Myocyte (in vitro differentiated cells): Measurements from ENCODE around the gene CCDC192. TPM values are rescaled to one million over a fixed set of nuclear protein-coding genes. Genes with fewer than 3 reads are reported as not detected.

Source experiments
- DNase-seq: peaks from one replicate; pipeline ENCODE4 v3.0.0-alpha.2; 2012; ENCODE audit warnings: low read depth
- total RNA-seq: library from RNA; depleted of rRNA; stranded (reverse); fragments of >200 nt; gene quantifications from 2 replicates; pipeline ENCODE4 v1.2.3, GENCODE V29; 2014

CCDC192 gene
- total RNA-seq, 1 donor from 2014 or later, result not detected

- DNase-seq, result no peak
Observed at GRCh38 chr5:127872494-127872893, 169.3 kb downstream of the CCDC192 start.

- peak; percentile 72 for DNase-seq
Observed at GRCh38 chr5:127875235-127876021, 172.2 kb downstream of the CCDC192 start.

- peak; percentile 42 for DNase-seq
Observed at GRCh38 chr5:127876384-127876783, 173.2 kb downstream of the CCDC192 start.

GRCh38 chr5:127878174-127878750 lies 175.1 kb downstream of the CCDC192 start:
- peak; percentile 73 for DNase-seq

- DNase-seq, result no peak
Observed at GRCh38 chr5:127884416-127884815, 181.2 kb downstream of the CCDC192 start.

DNA sequence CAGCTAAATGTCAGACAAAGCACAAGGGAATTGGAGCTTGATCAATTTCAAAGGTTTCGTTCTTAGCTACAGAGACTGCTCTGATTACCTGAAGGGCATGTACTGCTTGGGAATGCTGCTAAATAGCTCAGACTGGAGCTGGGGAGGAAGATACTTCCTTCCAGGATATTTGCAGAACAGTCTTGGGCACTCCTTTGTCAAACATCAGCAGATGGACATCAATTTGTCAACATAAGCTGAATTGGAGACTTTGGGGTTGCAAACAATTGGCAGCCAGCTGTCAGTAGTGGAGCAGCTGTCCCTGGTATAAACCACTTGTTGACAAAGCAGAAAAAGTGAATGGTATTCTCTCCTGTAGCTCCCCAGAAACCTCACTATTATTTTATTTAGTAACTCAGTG lies 182.0 kb downstream of the CCDC192 start:
- peak; percentile 95 for DNase-seq

DNA sequence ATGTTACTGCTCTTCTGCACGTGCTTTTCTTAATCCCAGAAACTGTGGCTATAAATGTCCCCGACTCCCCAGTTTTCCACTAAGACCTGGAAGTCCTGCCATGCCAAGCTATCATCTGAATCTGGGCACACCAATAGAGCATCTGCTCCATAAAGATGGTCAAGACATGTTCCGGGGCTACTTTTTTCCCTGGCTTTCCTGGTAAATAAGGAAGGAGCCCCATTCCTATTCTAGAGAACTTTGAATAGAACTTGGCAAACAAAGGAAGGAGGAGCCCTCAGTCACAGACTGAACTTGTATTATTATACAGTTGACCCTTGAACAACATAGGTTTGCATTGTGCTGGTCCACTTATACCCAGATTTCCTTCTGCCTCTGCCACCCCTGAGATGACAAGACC lies 182.9 kb downstream of the CCDC192 start:
- peak; percentile 39 for DNase-seq

- DNase-seq, result peak; percentile 54
Observed at GRCh38 chr5:127887282-127887681, 184.1 kb downstream of the CCDC192 start.

DNA sequence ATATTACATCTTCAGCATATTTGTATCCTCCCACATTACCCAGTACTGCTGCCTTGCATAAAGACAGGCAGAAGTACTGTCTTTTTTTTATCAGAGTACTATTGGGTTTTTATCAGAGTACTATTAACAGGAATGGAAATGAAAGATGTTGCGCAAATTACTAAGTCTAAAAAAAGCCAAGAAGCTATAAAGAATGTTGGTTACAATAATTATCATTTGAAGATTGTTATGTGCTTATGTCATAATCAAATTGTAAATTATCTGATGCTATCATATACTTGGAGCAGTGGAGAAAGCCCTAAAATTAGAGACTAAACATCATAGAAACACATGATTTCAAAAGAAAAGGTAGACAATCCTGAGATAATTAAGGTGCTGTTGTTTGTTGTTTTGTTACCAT lies 188.8 kb downstream of the CCDC192 start:
- DNase-seq, result no peak

DNA sequence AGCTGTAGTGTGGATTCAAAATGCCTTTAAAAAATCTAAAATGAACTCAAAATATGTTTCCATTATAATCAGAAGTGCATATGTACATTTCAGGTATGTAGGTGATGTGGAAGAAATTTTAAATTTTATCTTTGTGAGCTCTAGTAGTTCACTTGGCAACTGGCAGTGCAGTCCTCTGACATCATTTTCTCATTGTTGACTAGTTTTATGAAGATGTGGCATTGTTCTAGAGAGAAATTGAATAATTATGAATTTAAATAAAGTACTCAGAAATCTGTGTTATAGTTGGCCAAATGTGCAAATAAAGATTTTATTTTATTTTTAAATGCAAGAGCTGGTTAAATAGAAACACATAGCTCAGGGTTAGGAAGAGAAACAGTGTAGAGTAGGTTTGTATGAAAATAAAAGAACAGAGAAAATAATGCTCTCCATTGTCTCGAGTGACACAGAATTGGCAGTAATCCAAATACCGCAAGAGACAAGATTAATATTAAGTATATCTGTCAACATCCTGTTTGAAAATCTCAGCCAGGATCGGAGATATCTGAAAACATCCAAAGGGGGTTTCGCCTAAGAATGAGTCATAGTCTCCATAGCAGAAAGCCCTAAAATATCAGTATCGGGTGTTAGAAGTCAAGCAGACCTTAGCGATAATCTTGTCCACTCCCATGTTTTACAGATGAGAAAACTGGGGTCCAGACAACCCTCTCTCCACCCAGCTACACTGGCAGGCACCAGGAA lies 189.4 kb downstream of the CCDC192 start:
- DNase-seq, result peak; percentile 81

DNA sequence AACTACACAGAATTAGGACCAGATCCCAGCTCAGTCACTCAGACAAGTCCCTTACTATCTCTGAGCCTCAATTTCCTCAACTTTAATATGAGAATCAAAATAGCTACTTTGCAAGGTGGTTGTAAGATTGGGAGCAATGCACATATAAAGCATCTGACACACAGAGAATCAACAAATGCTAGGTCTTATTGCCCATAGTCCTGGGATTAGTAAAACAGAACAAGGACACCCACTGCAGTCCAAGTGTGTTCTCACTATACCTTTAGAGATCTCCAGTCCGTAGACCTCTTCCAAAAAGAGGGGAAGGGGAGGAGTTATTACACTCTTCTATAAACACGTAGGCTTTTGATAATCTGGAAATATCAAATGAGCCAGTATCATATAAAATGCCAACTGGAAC lies 190.0 kb downstream of the CCDC192 start:
- DNase-seq, result no peak

DNA sequence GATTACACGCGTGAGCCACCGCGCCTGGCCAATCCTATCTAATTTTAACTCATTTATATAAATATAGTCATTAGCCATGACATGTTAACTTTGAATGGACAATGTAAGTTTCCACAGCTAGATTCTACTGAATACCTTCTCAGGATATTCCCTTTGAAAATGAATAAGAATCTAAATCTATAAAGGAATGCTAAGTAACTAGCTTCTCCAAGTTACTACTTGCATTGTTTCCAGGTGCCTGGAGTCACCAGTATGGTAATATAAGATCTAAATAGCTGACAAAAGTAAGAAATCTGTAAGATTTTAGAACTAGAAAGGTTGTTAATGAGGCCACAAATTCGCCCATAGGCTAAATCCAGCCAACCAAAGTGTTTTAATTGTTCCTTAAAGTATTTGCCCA lies 191.3 kb downstream of the CCDC192 start:
- no peak for DNase-seq

GRCh38 chr5:127898551-127899213 lies 195.5 kb downstream of the CCDC192 start:
- no peak for DNase-seq

- DNase-seq, result no peak
Observed at GRCh38 chr5:127899214-127899610, 196.0 kb downstream of the CCDC192 start.

DNA sequence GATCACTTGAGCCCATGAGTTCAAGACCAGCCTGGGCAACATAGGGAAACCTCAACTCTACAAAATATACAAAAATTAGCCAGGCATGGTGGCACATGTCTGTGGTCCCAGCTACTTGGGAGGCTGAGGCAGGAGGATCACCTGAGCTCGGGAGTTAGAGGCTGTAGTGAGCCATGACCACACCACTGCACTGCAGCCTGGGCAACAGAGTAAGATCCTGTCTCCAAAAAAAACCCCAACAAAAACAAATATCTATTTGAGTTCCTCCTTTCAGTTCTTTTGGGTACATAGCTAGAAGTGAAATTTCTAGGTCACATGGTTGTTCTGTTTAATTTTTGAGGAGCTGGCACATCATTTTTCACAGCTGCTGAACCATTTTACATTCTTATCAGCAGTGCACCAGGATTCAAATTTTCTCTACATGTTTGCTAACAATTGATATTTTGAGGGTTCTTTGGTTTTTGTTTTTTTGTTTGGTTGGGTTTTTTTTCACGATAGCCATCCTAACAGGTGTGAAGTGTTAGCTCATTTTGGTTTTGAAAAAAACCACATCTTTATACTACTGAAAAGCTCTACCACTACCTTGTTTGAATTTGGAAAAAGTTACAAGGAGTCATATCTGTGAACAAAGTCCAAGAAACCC lies 203.5 kb downstream of the CCDC192 start:
- DNase-seq, result no peak

DNA sequence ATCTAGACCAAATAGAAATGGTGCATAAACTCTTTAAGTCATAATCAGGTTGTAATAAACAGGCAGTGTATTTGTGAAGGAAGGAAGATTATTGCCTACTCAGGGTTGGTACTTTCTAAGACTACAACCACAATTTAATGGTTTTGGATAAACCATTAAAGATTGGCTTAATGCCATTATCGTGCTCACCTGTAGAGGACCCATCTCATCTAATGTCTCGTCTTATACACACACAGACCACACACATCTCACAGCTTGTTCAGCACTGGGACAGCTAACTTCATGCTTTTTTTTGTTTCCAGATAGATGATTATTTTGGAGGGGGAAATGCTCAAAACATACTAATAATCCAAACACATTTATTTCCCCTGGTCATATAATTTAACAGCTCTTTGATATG lies 204.7 kb downstream of the CCDC192 start:
- no peak for DNase-seq

- no peak for DNase-seq
Observed at GRCh38 chr5:127909066-127909465, 205.9 kb downstream of the CCDC192 start.

DNA sequence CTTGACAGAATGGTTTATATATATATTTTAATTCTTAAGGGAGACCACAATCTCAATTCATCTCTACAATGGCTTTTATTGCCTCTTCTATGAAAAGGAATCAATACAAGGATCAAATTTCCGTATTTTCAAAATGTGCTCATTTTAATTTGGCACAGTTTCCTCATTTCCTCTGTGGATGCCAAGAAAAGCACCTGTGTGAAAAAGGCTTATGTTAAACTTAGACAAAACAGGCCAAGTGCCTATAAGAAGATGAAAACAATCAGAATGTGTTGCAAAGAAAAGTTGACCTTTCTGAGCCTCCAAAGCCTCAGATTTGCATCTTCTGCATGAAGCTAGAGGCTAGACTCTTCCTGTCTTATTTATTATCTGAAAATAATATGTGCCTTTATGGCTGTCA lies 206.6 kb downstream of the CCDC192 start:
- DNase-seq, result no peak

DNA sequence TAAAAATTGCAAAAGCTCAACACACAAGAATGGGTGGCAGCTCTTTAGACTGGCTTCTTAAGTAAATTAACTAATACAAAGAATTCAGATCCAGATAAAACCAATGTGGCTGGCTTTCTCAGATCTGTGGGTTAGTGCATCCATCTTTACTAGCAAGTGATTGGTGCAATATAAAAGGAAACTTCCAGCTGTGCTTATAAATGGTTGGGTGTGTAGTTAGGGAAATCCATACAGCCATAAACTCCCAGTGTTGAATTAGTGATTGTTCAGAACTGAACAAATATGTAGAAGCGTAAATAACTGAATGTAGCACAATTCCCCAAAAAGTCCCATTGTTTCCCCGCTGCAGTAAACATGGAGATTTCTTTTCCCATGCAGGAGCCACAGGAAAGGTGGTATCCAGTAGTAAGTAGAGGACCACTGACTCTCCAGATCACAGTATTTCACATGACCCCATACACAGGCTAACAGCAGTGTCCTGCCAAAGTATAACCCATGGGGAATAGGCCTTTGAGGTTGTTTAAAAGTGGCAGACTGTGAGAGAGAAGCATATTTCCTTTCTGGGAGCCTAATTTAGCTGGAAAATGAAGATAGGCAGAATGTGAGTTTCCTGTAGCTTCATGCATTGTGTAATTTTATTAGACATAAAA lies 207.2 kb downstream of the CCDC192 start:
- DNase-seq, result no peak

DNA sequence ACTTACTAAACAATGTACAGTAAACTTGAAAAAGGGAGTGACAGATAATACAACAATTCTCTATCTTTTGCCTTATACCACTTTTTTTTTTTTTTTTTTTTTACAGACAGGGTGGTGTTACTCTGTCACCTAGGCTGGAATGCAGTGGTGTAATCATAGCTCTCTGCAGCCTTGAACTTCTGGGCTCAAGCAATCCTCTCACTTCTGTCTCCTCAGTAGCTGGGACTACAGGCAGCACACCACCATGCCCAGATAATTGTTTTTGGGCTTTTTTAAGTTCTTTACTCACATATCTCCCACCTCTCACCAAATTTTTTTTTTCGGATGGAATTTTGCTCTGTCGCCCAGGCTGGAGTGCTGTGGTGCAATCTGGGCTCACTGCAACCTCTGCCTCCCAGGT lies 208.4 kb downstream of the CCDC192 start:
- no peak for DNase-seq

DNA sequence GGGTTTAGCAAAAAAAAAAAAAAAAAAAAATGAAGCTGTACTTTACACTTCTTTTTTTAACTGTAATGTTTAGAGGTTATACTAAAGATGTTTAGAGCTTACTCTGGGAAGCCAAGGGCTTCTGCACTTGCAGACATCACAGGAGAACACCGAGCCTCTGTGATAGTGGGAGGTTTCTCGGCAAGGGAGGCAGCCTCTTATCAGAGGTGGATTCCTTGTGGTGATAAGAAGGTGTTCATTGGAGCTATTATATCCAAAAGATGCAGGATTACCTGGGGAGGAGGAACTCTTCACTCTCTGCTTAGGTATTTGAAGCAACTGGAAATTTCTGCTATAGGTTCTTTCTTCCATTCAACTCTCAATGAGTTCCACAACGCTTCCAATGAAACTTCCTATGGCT lies 209.2 kb downstream of the CCDC192 start:
- no peak for DNase-seq
